Stimulated activated CD8-positive, alpha-beta memory T cell treated with anti-CD3 and anti-CD28 coated beads, Interleukin-2, amount 100 ng/mL, for 1 hour (primary cell): Measurements from ENCODE around the gene CHADL.

ENCODE experiments used
- DNase-seq, 2 donors: peaks; one replicate each; pipeline ENCODE4 v3.0.0-alpha.2; 2020; ENCODE audit warnings: low read depth in 2 of 2

The CHADL gene

GRCh38 chr22:41256254-41257253 lies 15.8 kb upstream of the CHADL start:
- DNase-seq = no peak

GRCh38 chr22:41254230-41254629 lies 13.5 kb upstream of the CHADL start:
- DNase-seq = no peak

GRCh38 chr22:41252365-41252764 lies 11.6 kb upstream of the CHADL start:
- no peak for DNase-seq

DNA sequence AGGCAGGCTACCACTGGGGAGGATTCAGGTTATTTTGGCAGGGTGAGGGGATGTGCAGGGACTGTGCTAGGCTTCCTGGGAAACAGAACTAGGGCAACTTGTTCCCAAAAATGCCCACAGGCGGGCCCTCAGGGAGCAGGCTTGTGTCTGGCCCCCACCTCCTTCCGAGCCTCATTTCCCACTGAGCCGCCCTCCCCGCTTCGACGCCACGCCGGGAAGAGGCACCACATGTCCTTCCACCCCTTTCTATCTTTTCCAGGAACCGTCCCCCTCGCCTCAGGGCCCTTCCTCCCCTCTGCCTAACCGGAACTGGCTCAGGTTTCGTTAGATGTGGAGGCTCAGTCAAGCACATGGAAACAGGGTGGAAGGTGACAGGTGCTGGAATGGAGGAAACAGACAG lies 9.4 kb upstream of the CHADL start:
- DNase-seq = no peak

GRCh38 chr22:41249442-41249841 lies 8.7 kb upstream of the CHADL start:
- no peak for DNase-seq

- no peak for DNase-seq
Measured at GRCh38 chr22:41248758-41249157, 8.0 kb upstream of the CHADL start.

DNA sequence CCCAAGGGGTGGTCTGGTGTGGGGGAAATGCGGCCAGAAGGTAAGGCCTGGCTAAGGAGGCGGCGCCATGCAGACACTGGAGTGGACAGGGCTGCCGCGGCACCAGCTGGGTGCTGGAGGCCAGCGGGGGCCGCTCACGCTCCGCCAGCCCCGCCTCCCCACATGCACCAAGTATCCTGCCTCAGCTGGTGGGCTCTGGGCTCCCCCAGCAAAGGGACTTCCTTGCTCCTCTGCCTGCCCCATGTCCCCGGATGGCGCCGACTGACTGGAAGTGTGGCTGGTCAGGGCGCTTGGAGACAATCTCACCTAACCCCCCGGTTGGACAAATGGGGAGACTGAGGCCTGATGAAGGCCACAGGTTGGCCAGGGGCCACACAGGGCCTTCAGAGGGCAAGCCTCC lies 7.6 kb upstream of the CHADL start:
- DNase-seq = no peak

GRCh38 chr22:41247703-41248102 lies 7.0 kb upstream of the CHADL start:
- no peak for DNase-seq

DNA sequence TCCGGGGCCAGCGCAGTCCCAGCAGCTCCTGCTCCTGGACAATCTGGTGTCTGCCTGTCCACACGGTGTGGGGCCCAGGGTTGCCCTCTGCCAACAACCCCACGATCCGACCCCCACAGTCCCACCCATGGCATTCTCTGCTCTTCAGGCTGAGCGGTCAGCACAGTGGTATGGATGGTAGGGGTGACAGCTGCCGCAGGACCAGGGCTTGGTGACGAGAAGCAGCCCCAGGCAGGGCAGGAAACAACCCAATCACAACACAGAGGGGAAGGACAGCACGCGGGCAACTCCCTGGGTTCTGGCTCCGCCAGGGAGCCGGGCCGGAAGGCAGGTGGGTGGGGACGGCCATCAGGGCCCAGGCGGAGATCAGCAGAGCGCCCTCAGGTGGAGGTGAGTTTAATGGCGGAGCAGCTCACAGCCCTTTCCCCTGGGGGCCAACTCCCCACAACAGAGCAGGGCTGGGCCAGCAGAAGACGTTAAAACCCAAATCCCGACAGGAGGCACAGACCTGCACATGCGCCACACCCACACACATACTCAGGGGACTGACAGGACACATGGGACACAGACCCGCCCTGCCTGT lies 5.3 kb upstream of the CHADL start:
- DNase-seq = no peak

GRCh38 chr22:41243361-41243760 lies 2.6 kb upstream of the CHADL start:
- DNase-seq = no peak

GRCh38 chr22:41242396-41243117 lies 1.8 kb upstream of the CHADL start:
- no peak for DNase-seq

GRCh38 chr22:41241133-41241676 lies 474 bp upstream of the CHADL start:
- DNase-seq = no peak

GRCh38 chr22:41239443-41240128 lies 1.1 kb downstream of the CHADL start:
- no peak for DNase-seq

- no peak for DNase-seq
Measured at GRCh38 chr22:41238570-41239442, 1.9 kb downstream of the CHADL start.

DNA sequence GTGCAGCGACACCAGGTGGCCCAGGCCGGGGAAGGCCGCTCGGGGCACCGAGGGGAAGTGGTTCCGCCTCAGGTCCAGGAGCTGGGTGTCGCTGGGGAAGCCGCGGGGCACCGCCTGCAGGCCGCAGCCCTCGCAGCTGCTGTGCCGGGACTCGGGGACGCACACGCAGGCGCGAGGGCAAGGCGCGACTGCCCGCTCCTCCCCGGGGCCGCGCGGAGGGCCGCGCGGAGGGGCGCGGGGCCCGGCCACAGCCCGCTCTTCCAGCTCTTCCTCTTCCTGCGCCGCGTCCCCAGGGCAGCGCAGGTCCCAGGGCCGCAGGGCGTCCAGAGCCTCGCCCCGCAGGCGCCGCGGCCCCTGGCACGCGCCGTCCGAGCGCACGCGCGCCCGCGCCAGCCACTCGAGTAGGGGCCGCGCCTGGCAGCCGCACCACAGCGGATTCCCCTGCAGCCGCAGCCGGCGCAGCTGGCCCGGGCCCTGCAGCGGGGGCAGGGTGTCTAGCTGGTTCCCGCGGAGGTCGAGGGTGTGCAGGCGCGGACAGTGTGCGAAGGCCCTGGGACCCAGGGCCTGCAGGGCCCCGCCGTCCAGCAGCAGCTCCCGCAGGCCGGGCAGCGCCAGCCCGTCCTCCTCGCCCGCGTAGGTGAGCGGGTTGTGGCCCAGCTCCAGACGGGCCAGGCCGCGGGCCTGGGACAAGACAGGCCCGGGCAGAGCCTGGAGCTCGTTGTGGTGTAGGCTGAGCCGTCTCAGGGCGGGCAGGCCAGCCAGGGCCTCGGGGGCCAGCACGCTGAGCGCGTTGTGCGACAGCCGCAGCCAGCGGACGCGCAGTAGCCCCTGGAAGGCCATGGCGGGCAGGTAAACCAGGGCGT lies 2.8 kb downstream of the CHADL start:
- DNase-seq = peak; percentile 48 to 69

- DNase-seq = no peak
Measured at GRCh38 chr22:41237036-41237706, 3.6 kb downstream of the CHADL start.

DNA sequence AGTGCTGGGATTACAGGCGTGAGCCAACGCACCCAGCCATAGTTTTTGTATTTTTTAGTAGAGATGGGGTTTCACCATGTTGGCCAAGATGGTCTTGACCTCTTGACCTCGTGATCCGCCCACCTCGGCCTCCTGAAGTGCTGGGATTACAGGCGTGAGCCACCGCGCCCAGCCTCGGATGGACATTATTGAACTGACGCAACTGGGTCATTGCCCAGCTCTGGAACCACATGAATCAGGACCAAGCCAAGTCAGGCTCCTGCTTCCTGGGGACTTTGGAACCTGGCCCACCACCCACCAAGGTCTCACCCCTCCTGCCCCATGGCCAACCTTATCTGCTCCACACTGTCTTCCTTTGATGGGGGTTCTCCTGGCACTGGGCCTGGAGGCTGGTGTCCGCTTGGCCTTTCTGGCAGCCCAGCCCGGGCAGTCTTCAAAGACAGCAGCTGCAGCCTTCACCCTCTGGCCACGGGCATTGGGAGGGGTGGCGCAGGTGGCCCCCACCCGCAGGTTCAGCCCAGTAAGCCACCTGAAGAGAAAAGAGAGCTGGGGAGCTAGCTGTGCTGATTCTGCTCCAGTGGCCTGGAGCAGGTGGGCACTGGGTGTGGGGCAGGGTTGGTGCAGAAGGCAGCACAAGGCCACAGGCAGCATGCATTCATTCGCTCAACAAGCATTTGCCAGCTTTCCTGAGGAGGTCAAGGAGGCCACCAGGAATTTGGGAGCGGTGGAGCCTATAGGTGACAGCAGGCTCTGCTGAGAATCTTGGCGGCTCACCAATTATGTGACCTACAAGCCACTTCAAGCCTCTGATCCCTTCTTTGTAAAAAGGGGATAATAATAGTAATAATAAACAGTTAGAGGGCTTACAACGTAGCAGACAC lies 5.7 kb downstream of the CHADL start:
- no peak for DNase-seq

DNA sequence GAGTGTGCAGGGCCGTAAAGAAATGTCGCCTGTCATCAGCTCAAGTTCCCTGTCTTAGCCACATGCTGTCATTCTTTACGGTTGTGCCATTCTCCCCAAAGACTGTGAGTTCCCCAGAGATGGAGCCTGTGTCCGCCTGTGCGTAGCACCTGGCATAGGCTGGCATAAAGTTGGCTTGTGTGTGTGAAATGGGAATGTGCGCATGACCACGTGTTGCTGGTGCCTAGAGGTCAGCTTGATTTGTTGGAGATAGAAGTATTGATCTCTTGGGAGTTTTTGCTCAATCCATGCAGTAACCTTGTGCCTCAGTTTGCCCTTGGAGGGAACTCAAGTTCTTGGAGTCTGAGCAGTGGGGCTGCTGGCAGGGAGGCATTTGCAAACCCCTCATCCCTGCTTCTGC lies 9.4 kb downstream of the CHADL start:
- no peak for DNase-seq
